ENCODE measurements around the gene SUSD1.

DNA sequence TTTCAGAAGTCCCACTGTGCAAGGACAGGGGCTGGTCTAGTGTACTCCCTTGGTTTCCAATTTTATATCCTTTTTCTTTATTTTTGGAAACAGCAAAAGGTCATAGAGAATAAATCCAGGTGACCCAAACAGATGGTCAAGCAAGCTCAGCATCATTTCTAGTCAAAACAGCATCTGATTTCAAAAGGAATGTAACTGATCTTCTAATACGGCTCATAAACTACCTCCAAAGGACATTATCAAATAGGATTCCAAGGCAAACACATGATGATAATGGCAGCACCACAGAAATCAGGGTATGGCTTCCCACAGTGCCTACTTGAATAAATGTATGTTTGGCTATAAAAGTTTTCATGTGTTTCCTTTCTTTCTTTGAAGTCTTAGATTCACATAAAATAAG lies 57.1 kb downstream of the SUSD1 start:
- TF ChIP-seq, protein P1, sequence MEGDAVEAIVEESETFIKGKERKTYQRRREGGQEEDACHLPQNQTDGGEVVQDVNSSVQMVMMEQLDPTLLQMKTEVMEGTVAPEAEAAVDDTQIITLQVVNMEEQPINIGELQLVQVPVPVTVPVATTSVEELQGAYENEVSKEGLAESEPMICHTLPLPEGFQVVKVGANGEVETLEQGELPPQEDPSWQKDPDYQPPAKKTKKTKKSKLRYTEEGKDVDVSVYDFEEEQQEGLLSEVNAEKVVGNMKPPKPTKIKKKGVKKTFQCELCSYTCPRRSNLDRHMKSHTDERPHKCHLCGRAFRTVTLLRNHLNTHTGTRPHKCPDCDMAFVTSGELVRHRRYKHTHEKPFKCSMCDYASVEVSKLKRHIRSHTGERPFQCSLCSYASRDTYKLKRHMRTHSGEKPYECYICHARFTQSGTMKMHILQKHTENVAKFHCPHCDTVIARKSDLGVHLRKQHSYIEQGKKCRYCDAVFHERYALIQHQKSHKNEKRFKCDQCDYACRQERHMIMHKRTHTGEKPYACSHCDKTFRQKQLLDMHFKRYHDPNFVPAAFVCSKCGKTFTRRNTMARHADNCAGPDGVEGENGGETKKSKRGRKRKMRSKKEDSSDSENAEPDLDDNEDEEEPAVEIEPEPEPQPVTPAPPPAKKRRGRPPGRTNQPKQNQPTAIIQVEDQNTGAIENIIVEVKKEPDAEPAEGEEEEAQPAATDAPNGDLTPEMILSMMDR (IDR thresholded peaks at IDR 0.05), result no peak
- TF ChIP-seq EP300 (IDR thresholded peaks at IDR 0.05), result no peak
- TF ChIP-seq POLR2AphosphoS5 (IDR thresholded peaks at IDR 0.05), result no peak
- no peak for TF ChIP-seq POLR2A (IDR thresholded peaks at IDR 0.05)

Measured in stomach (tissue), 4 donors.